Caco-2 (cell line): ENCODE results near the gene FAM13A. TPM values are rescaled to one million over a fixed set of nuclear protein-coding genes. Genes with fewer than 3 reads are reported as not detected.

Experiments used
- BruUV-seq: library from RNA; stranded (reverse); fragments of 400-500 nt; replicated peaks from 2 replicates; lab custom pipeline; 2021; lab: Mats Ljungman, UMichigan
- CTCF ChIA-PET: fragments of 300-600 bp; sonication (Branson Sonifier 250); formaldehyde crosslinking; loops from one replicate; lab custom pipeline; 2022; ENCODE audit warnings: antibody characterized with exemption; lab: Charles Lee
- POLR2A ChIA-PET: fragments of 300-600 bp; sonication (Branson Sonifier 250); formaldehyde crosslinking; loops from one replicate; lab custom pipeline; 2022; ENCODE audit warnings: antibody characterized with exemption; lab: Charles Lee
- DNase-seq, 2 experiments: peaks; one replicate each; pipeline versions ENCODE4 v3.0.0 to v3.0.0-alpha.2; 2020 to 2022
- H3K27me3 ChIP-seq: replicated peaks from 2 replicates; pipeline ENCODE4 v1.6.0; 2011; ENCODE audit warnings: low read length; ENCODE audit not compliant: control insufficient read depth, insufficient read depth
- H3K36me3 ChIP-seq: 2 replicates; pipeline ENCODE4 v1.5.1; 2011; ENCODE audit warnings: low read length; ENCODE audit not compliant: control insufficient read depth, insufficient read depth
- H3K4me1 ChIP-seq: fragments of 250-450 bp; sonication (Bioruptor Pico); 2 replicates; pipeline ENCODE4 v1.5.1; 2020; ENCODE audit warnings: mild to moderate bottlenecking
- H3K4me3 ChIP-seq: 2 replicates; pipeline ENCODE4 v1.5.1; 2011; ENCODE audit warnings: low read depth, mild to moderate bottlenecking, control low read depth, low read length
- H3K9me3 ChIP-seq: fragments of 250-450 bp; sonication (Bioruptor Pico); 2 replicates; pipeline ENCODE4 v1.5.1; 2020; ENCODE audit warnings: mild to moderate bottlenecking, moderate library complexity
- H3K27ac Mint-ChIP-seq: one replicate; pipeline ENCODE4 v1.8.0; 2022; ENCODE audit warnings: mixed read lengths; ENCODE audit not compliant: unreplicated experiment
- H3K27me3 Mint-ChIP-seq: one replicate; pipeline ENCODE4 v1.8.0; 2022; ENCODE audit warnings: mixed read lengths; ENCODE audit not compliant: insufficient read depth, unreplicated experiment
- H3K36me3 Mint-ChIP-seq: one replicate; pipeline ENCODE4 v1.8.0; 2022; ENCODE audit warnings: mild to moderate bottlenecking, mixed read lengths; ENCODE audit not compliant: insufficient read depth, unreplicated experiment
- H3K4me1 Mint-ChIP-seq: one replicate; pipeline ENCODE4 v1.8.0; 2022; ENCODE audit warnings: low read depth, mixed read lengths; ENCODE audit not compliant: unreplicated experiment
- H3K4me3 Mint-ChIP-seq: one replicate; pipeline ENCODE4 v1.8.0; 2022; ENCODE audit warnings: mild to moderate bottlenecking, moderate library complexity, mixed read lengths; ENCODE audit not compliant: unreplicated experiment
- H3K9me3 Mint-ChIP-seq: one replicate; pipeline ENCODE4 v1.8.0; 2022; ENCODE audit warnings: mixed read lengths; ENCODE audit not compliant: unreplicated experiment
- intact Hi-C: fragments of 100-400 bp; cut with micrococcal nuclease; formaldehyde crosslinking; loops from one replicate; pipeline ENCODE4 v1.10.0; 2022; ENCODE audit not compliant: unreplicated experiment
- total RNA-seq: library from RNA; stranded (reverse); gene quantifications from 2 replicates; pipeline ENCODE4 v1.2.3, GENCODE V29; 2022
- TF ChIP-seq, protein P1 (sequence below), 2 experiments: fragments of 200-600 bp in 1 of 2; IDR thresholded peaks; 1 replicate in 1 of 2; 2 replicates in 1 of 2; pipeline versions ENCODE4 v1.5.1 to v1.8.0; 2011 to 2022; ENCODE audit warnings: antibody characterized with exemption in 1 of 2, control low read depth in 1 of 2, inconsistent platforms in 1 of 2, low read depth in 1 of 2, low read length in 1 of 2, mild to moderate bottlenecking in 1 of 2, moderate library complexity in 1 of 2; ENCODE audit not compliant: insufficient read depth in 1 of 2, severe bottlenecking in 1 of 2, unreplicated experiment in 1 of 2

The FAM13A gene
- total RNA-seq, 1 experiment from 2014 or later: 11.0 TPM

DNA sequence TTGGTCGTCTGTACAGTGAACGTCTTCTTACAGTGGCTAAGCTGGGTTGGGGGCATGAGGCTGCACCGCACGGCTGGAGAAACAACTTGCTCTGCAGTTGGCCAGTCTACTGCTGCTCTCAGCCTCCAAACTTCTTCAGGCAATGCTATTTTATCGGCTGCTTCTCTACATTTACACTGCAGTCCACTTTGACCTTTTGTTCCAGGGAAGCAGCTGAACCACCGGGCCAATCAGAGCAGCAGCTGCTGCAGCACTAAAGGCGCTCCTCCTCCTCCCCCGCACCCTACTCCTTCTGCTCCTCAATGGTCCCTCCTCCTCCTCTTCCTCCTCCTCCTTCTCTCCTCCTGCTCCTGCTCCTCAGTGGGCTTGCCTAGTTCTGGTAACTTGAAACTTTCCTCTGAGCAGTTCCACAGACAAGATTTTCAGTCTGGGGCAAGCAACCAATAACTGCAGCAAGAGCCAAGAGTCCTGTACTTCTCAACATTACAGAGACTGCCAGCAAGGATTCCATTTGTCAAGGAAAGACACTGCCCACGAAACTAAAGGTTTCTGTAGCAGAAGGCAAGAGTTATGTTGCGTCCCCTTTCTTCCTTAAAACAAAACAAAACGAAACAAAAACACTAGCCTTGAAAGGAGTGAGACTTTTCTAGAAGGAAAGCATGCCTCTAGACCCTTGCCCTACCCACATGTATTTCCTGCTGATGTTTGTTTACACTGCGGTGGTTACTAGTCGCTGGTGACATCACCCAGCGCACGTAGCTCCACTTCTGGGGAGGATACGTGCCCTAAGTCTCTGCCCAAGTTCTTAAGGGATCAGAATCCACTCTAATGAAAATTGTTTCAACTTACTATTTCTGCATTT is 233.7 kb downstream of the FAM13A start:
- Histone ChIP-seq H3K27me3 (no peaks in the 10 kb centered on the region), H3K4me1 (no peaks in the 10 kb centered on the region; the same call in 1 of the 2 replicates), H3K9me3 (no peaks in the 10 kb centered on the region), H3K4me3 (peak overlapping the region; percentile 41), H3K36me3 (no peaks in the 10 kb centered on the region)
- Mint-ChIP-seq H3K4me3 (peak overlapping the region; percentile 71), H3K36me3 (no peaks in the 10 kb centered on the region), H3K27me3 (no peaks in the 10 kb centered on the region), H3K27ac (peak overlapping the region; percentile 51), H3K4me1 (no peaks in the 10 kb centered on the region), H3K9me3 (no peaks in the 10 kb centered on the region)
- intact Hi-C loops: loop anchor here (1.0 kb wide), 3 partner anchors 55 to 287 kb away; no protein-coding TSS in a partner anchor
- no TSS peak for BruUV-seq
- TF ChIP-seq, protein P1, sequence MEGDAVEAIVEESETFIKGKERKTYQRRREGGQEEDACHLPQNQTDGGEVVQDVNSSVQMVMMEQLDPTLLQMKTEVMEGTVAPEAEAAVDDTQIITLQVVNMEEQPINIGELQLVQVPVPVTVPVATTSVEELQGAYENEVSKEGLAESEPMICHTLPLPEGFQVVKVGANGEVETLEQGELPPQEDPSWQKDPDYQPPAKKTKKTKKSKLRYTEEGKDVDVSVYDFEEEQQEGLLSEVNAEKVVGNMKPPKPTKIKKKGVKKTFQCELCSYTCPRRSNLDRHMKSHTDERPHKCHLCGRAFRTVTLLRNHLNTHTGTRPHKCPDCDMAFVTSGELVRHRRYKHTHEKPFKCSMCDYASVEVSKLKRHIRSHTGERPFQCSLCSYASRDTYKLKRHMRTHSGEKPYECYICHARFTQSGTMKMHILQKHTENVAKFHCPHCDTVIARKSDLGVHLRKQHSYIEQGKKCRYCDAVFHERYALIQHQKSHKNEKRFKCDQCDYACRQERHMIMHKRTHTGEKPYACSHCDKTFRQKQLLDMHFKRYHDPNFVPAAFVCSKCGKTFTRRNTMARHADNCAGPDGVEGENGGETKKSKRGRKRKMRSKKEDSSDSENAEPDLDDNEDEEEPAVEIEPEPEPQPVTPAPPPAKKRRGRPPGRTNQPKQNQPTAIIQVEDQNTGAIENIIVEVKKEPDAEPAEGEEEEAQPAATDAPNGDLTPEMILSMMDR (IDR thresholded peaks at IDR 0.05; ENCODE audit: insufficient read depth in 1 of 2, low read depth in 1 of 2, low read length in 1 of 2, severe bottlenecking in 1 of 2, unreplicated experiment in 1 of 2): no peak
- CTCF ChIA-PET: interaction anchor here (1.9 kb wide), 1 partner anchor 200 kb away, joined by 10 read pairs; no protein-coding TSS in a partner anchor
- POLR2A ChIA-PET: no interaction called here
- peak; percentile 79 to 85 for DNase-seq

DNA sequence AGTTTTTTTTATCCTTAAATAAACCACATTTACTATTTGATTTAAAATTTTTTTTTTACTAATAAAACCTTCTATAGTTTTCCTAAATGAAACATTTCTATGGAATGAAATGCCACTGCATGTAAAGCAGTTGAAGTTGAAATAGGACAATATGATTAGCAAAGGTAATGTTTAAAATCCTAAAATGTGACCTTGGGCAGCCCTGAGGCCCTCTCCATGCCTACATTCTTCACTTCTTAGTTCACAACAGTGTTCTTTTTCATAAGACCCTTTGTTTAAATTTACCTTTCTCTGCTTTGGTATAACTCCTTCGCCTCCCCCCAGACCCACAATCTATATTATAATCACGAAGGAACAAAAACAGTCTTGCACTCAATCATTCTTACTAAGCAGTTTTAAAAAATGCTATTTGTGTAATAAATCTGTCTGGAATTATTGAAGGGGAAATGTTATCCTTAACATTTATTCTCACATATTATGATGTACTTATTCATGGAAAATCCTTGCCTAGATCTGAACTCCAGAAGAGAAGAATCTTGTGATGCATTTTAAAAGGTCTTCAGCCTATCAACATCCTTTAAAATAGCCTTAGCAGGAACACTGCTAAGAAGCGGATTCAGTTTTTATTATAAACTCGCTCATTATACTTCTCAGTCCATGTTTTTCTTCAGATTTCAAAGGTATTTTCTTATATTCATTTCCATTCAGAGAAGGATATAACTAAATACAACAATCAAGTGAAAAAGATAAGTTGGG is 234.8 kb downstream of the FAM13A start:
- DNase-seq: no peak
- intact Hi-C loops: no loop called here
- TF ChIP-seq, protein P1 (IDR thresholded peaks at IDR 0.05; ENCODE audit: insufficient read depth in 1 of 2, low read depth in 1 of 2, low read length in 1 of 2, severe bottlenecking in 1 of 2, unreplicated experiment in 1 of 2): no peak
- Mint-ChIP-seq H3K27me3 (no peaks in the 10 kb centered on the region), H3K4me1 (no peaks in the 10 kb centered on the region), H3K9me3 (no peaks in the 10 kb centered on the region), H3K27ac (no peak overlapping the region), H3K36me3 (no peaks in the 10 kb centered on the region), H3K4me3 (no peak overlapping the region)
- BruUV-seq: no TSS peak
- POLR2A ChIA-PET: no interaction called here
- Histone ChIP-seq H3K4me3 (peak overlapping the region; percentile 41), H3K4me1 (no peaks in the 10 kb centered on the region; the same call in 1 of the 2 replicates), H3K27me3 (no peaks in the 10 kb centered on the region), H3K9me3 (no peaks in the 10 kb centered on the region), H3K36me3 (no peaks in the 10 kb centered on the region)
- CTCF ChIA-PET: interaction anchor here (1.9 kb wide), 1 partner anchor 201 kb away, joined by 10 read pairs; no protein-coding TSS in a partner anchor

- Histone ChIP-seq H3K4me1 (no peaks in the 10 kb centered on the region; the same call in 1 of the 2 replicates), H3K4me3 (peak overlapping the region; percentile 11), H3K36me3 (no peaks in the 10 kb centered on the region), H3K9me3 (no peaks in the 10 kb centered on the region), H3K27me3 (no peaks in the 10 kb centered on the region)
- no TSS peak for BruUV-seq
- Mint-ChIP-seq H3K27me3 (no peaks in the 10 kb centered on the region), H3K36me3 (no peaks in the 10 kb centered on the region), H3K9me3 (no peaks in the 10 kb centered on the region), H3K27ac (no peak overlapping the region), H3K4me1 (no peaks in the 10 kb centered on the region), H3K4me3 (no peak overlapping the region)
- DNase-seq: no peak
- intact Hi-C loops: no loop called here
- CTCF ChIA-PET: interaction anchor here (1.0 kb wide), 1 partner anchor 202 kb away, joined by 4 read pairs; no protein-coding TSS in a partner anchor
- POLR2A ChIA-PET: no interaction called here
- TF ChIP-seq, protein P1 (IDR thresholded peaks at IDR 0.05; ENCODE audit: insufficient read depth in 1 of 2, low read depth in 1 of 2, low read length in 1 of 2, severe bottlenecking in 1 of 2, unreplicated experiment in 1 of 2): no peak
Observed at GRCh38 chr4:88821522-88821921, 235.5 kb downstream of the FAM13A start.
